BLaER1 treated with 17β-estradiol and CSF1 and Interleukin-3, amounts not matched to agents 10 nM and 100 nM (cell line): Measurements from ENCODE around the gene C22orf23.

Source experiments
- H3K27ac ChIP-seq, 11 experiments: shearing (Covaris generic); formaldehyde crosslinking; 2 replicates each; pipeline ENCODE4 v1.8.1; 2022
- H3K27me3 ChIP-seq, 11 experiments: shearing (Covaris generic); formaldehyde crosslinking; 2 replicates each; pipeline ENCODE4 v1.8.1; 2022
- H3K36me3 ChIP-seq, 11 experiments: shearing (Covaris generic); formaldehyde crosslinking; 2 replicates each; pipeline ENCODE4 v1.8.1; 2022
- H3K4me1 ChIP-seq, 10 experiments: shearing (Covaris generic); formaldehyde crosslinking; 2 replicates each; pipeline ENCODE4 v1.8.1; 2022
- H3K4me2 ChIP-seq, 11 experiments: shearing (Covaris generic); formaldehyde crosslinking; 2 replicates each; pipeline ENCODE4 v1.8.1; 2022
- H3K4me3 ChIP-seq, 10 experiments: shearing (Covaris generic); formaldehyde crosslinking; 2 replicates each; pipeline ENCODE4 v1.8.1; 2022
- H3K9ac ChIP-seq, 11 experiments: shearing (Covaris generic); formaldehyde crosslinking; 2 replicates each; pipeline ENCODE4 v1.8.1; 2022
- H3K9me3 ChIP-seq, 11 experiments: shearing (Covaris generic); formaldehyde crosslinking; replicated peaks in 1 of 11; 2 replicates each; pipeline ENCODE4 v1.8.1; 2022
- H4K20me1 ChIP-seq, 11 experiments: shearing (Covaris generic); formaldehyde crosslinking; 2 replicates each; pipeline ENCODE4 v1.8.1; 2022
- Cebpa-rat ChIP-seq, 11 experiments: shearing (Covaris generic); IDR thresholded peaks; 2 replicates each; pipeline ENCODE4 v1.8.1; 2022

Gene C22orf23

GRCh38 chr22:37913233-37913721, 40.1 kb downstream of the C22orf23 start:
- Histone ChIP-seq H4K20me1 (peaks cover 17 to 69% (median 39%) of the 10 kb centered on the region in 11 experiments; a peak in 18 of 22 replicates), H3K27me3 (no peaks in the 10 kb centered on the region), H3K9ac (peak overlapping the region in 8 of 11 experiments; percentile 26 to 63 (median 48); a peak in 11 of 22 replicates), H3K27ac (peak overlapping the region in 8 of 11 experiments; percentile 9 to 73 (median 58); a peak in 14 of 22 replicates), H3K36me3 (peaks cover 22 to 60% (median 36%) of the 10 kb centered on the region in 11 experiments; a peak in 20 of 22 replicates), H3K9me3 (no peaks in the 10 kb centered on the region), H3K4me1 (peaks cover 48 to 95% (median 79%) of the 10 kb centered on the region in 10 experiments), H3K4me2 (peak overlapping the region; percentile 63 to 100 (median 84)), H3K4me3 (no peak overlapping the region; a peak in 2 of 20 replicates)
- TF ChIP-seq Cebpa-rat (IDR thresholded peaks at IDR 0.05), result peak in 1 of 11 experiments; percentile 71; a peak in 4 of 22 replicates

- no peak for TF ChIP-seq Cebpa-rat (IDR thresholded peaks at IDR 0.05)
Measured at GRCh38 chr22:37912171-37912570, 41.2 kb downstream of the C22orf23 start.

GRCh38 chr22:37911697-37912096, 41.7 kb downstream of the C22orf23 start:
- Histone ChIP-seq H3K4me3 (no peak overlapping the region), H4K20me1 (peaks cover 17 to 74% (median 51%) of the 10 kb centered on the region in 11 experiments; a peak in 18 of 22 replicates), H3K4me1 (peaks cover 56 to 95% (median 83%) of the 10 kb centered on the region in 10 experiments), H3K9ac (peak overlapping the region in 4 of 11 experiments; percentile 45 to 63 (median 56); a peak in 6 of 22 replicates), H3K4me2 (peak overlapping the region; percentile 22 to 100 (median 84); a peak in 21 of 22 replicates), H3K27ac (peak overlapping the region in 4 of 11 experiments; percentile 68 to 73 (median 68); a peak in 8 of 22 replicates), H3K27me3 (no peaks in the 10 kb centered on the region), H3K9me3 (no peaks in the 10 kb centered on the region), H3K36me3 (peaks cover 13 to 46% (median 22%) of the 10 kb centered on the region in 11 experiments; a peak in 19 of 22 replicates)
- TF ChIP-seq Cebpa-rat (IDR thresholded peaks at IDR 0.05), result no peak

More at GRCh38 chr22:37912171-37912570, 41.2 kb downstream of the C22orf23 start:
- Histone ChIP-seq H3K4me1 (peaks cover 52 to 95% (median 79%) of the 10 kb centered on the region in 10 experiments), H3K4me3 (no peak overlapping the region), H3K36me3 (peaks cover 13 to 50% (median 25%) of the 10 kb centered on the region in 11 experiments; a peak in 20 of 22 replicates), H4K20me1 (peaks cover 17 to 70% (median 48%) of the 10 kb centered on the region in 11 experiments; a peak in 18 of 22 replicates), H3K9ac (peak overlapping the region in 5 of 11 experiments; percentile 26 to 63 (median 53); a peak in 8 of 22 replicates), H3K9me3 (no peaks in the 10 kb centered on the region), H3K27ac (peak overlapping the region in 6 of 11 experiments; percentile 2 to 73 (median 68); a peak in 12 of 22 replicates), H3K27me3 (no peaks in the 10 kb centered on the region), H3K4me2 (peak overlapping the region; percentile 27 to 100 (median 84); a peak in 21 of 22 replicates)

- H3K36me3 ChIP-seq, result peaks cover 7 to 40% (median 15%) of the 10 kb centered on the region in 11 experiments; a peak in 18 of 22 replicates
- H3K4me2 ChIP-seq, result peak overlapping the region; percentile 22 to 100 (median 84)
- no peaks in the 10 kb centered on the region for H3K27me3 ChIP-seq
- no peaks in the 10 kb centered on the region for H3K9me3 ChIP-seq
- peaks cover 56 to 91% (median 84%) of the 10 kb centered on the region in 10 experiments for H3K4me1 ChIP-seq
- TF ChIP-seq Cebpa-rat (IDR thresholded peaks at IDR 0.05), result no peak
- H3K27ac ChIP-seq, result peak overlapping the region in 6 of 11 experiments; percentile 5 to 73 (median 68); a peak in 10 of 22 replicates
- H3K9ac ChIP-seq, result peak overlapping the region in 8 of 11 experiments; percentile 12 to 63 (median 46); a peak in 13 of 22 replicates
- peak overlapping the region in 2 of 10 experiments; percentile 3 to 31; a peak in 2 of 20 replicates for H3K4me3 ChIP-seq
- peaks cover 17 to 74% (median 51%) of the 10 kb centered on the region in 11 experiments; a peak in 18 of 22 replicates for H4K20me1 ChIP-seq
Measured at GRCh38 chr22:37910890-37911672, 42.3 kb downstream of the C22orf23 start.

- H3K4me2 ChIP-seq, result peak overlapping the region; percentile 36 to 100 (median 84); a peak in 21 of 22 replicates
- no peak overlapping the region for H3K4me3 ChIP-seq
- TF ChIP-seq Cebpa-rat (IDR thresholded peaks at IDR 0.05), result no peak
- peak overlapping the region in 4 of 11 experiments; percentile 44 to 63 (median 52); a peak in 4 of 22 replicates for H3K9ac ChIP-seq
- peaks cover 0 to 27% (median 9%) of the 10 kb centered on the region in 11 experiments; a peak in 16 of 22 replicates for H3K36me3 ChIP-seq
- no peaks in the 10 kb centered on the region for H3K9me3 ChIP-seq
- peak overlapping the region in 3 of 11 experiments; percentile 4 to 73 (median 13); a peak in 3 of 22 replicates for H3K27ac ChIP-seq
- peaks cover 56 to 94% (median 92%) of the 10 kb centered on the region in 10 experiments for H3K4me1 ChIP-seq
- H3K27me3 ChIP-seq, result no peaks in the 10 kb centered on the region
- H4K20me1 ChIP-seq, result peaks cover 17 to 74% (median 51%) of the 10 kb centered on the region in 11 experiments; a peak in 18 of 22 replicates
Measured at GRCh38 chr22:37909766-37910165, 43.6 kb downstream of the C22orf23 start.

- H3K36me3 ChIP-seq, result peaks cover 0 to 14% (median 4%) of the 10 kb centered on the region in 11 experiments; a peak in 12 of 22 replicates
- TF ChIP-seq Cebpa-rat (IDR thresholded peaks at IDR 0.05), result no peak
- no peaks in the 10 kb centered on the region for H3K9me3 ChIP-seq
- H3K4me1 ChIP-seq, result peaks cover 37 to 79% (median 75%) of the 10 kb centered on the region in 10 experiments
- H4K20me1 ChIP-seq, result peaks cover 17 to 57% (median 43%) of the 10 kb centered on the region in 11 experiments; a peak in 18 of 22 replicates
- peak overlapping the region; percentile 87 to 97 (median 94); a peak in 21 of 22 replicates for H3K27ac ChIP-seq
- peak overlapping the region; percentile 87 to 98 (median 95) for H3K9ac ChIP-seq
- peak overlapping the region; percentile 75 to 93 (median 87) for H3K4me3 ChIP-seq
- peak overlapping the region; percentile 92 to 100 (median 99) for H3K4me2 ChIP-seq
- H3K27me3 ChIP-seq, result no peaks in the 10 kb centered on the region
Measured at GRCh38 chr22:37907036-37907954, 46.1 kb downstream of the C22orf23 start.

GRCh38 chr22:37906364-37907008, 46.9 kb downstream of the C22orf23 start:
- Histone ChIP-seq H3K9ac (peak overlapping the region; percentile 87 to 98 (median 95)), H4K20me1 (peaks cover 17 to 49% (median 35%) of the 10 kb centered on the region in 11 experiments; a peak in 17 of 22 replicates), H3K4me3 (peak overlapping the region; percentile 75 to 93 (median 87)), H3K36me3 (peaks cover 0 to 6% (median 0%) of the 10 kb centered on the region in 11 experiments; a peak in 4 of 22 replicates), H3K27me3 (no peaks in the 10 kb centered on the region), H3K4me1 (peaks cover 29 to 75% (median 70%) of the 10 kb centered on the region in 10 experiments), H3K27ac (peak overlapping the region; percentile 87 to 97 (median 94)), H3K9me3 (no peaks in the 10 kb centered on the region), H3K4me2 (peak overlapping the region; percentile 92 to 100 (median 99))
- no peak for TF ChIP-seq Cebpa-rat (IDR thresholded peaks at IDR 0.05)
